H1 (cell line): ENCODE measurements around the gene IMPDH1. TPM values are rescaled to one million over a fixed set of nuclear protein-coding genes. Genes with fewer than 3 reads are reported as not detected.

Experiments used
- KDM1A ChIP-seq: fragments of 200-600, 300-600 bp; sonication (generic); IDR thresholded peaks from 2 replicates; pipeline ENCODE4 v1.7.1; 2016; ENCODE audit warnings: mild to moderate bottlenecking, low read length, borderline replicate concordance
- RFX5 ChIP-seq: IDR thresholded peaks from 2 replicates; pipeline ENCODE4 v1.6.1; 2011; ENCODE audit warnings: low read depth, low read length, improper control_type of control experiment, borderline replicate concordance
- polyA plus RNA-seq, 7 experiments: library from polyadenylated mRNA; depleted of rRNA in 3 of 7; stranded (reverse) in 5 of 7; unstranded in 2 of 7; fragments of >200 nt in 5 of 7; fragments of 200-250 nt in 2 of 7; gene quantifications; 1 replicate in 5 of 7; 2 replicates in 1 of 7; 4 replicates in 1 of 7; pipeline versions ENCODE4 v1.2.1 to v1.2.3, GENCODE V29; 2011 to 2013; ENCODE audit warnings: missing spikeins in 2 of 7, mixed read lengths in 2 of 7
- total RNA-seq: library from RNA; stranded (reverse); fragmentation: NEBNext Ultra II Directional; extraction: Animal tissue kit (Norgen Biotek cat#: 25700); gene quantifications from 2 replicates; pipeline ENCODE4 v1.2.1, GENCODE V29; 2021

The IMPDH1 gene
- total and polyA plus RNA-seq, 2 of the 8 experiments (the other 6 are each of a cell fraction or from before 2014, with no cell fraction given): 45.8 TPM

DNA sequence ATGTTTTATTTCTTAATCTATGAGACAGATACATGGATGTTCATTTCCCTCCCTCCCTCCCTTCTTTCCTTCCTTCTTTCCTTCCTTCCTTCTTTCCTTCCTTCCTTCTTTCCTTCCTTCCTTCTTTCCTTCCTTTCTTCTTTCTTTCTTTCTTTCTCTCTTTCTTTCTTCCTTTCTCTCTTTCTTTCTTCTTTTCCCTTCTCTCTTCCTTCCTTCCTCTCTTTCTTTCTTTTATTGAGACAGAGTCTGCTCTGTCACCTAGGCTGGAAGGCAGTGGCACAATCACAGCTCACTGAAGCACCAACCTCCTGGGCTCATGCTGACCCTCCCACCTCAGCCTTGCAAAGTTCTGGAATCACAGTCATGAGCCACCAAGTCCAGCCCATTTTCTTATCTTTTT is 42.8 kb downstream of the IMPDH1 start (continued):
- no peak for TF ChIP-seq KDM1A
- TF ChIP-seq RFX5: no peak
